HepG2 (cell line): ENCODE results near the gene PCNA. TPM values are rescaled to one million over a fixed set of nuclear protein-coding genes. Genes with fewer than 3 reads are reported as not detected.

Experiments
- ARHGAP35 ChIP-seq: sonication (generic); formaldehyde crosslinking; IDR thresholded peaks from 2 replicates; pipeline ENCODE4 v1.9.0; 2022; ENCODE audit warnings: mild to moderate bottlenecking, inconsistent platforms, moderate library complexity, missing genetic modification reagents, borderline replicate concordance
- CEBPG ChIP-seq: IDR thresholded peaks from 2 replicates; pipeline ENCODE4 v1.6.1; 2016
- DPF2 ChIP-seq: sonication (generic); formaldehyde crosslinking; IDR thresholded peaks from 2 replicates; pipeline ENCODE4 v1.4.0; 2020; ENCODE audit warnings: mild to moderate bottlenecking, low read depth, missing genetic modification reagents, borderline replicate concordance
- HNF4G ChIP-seq, 2 experiments: sonication (generic) in 1 of 2; formaldehyde crosslinking in 1 of 2; IDR thresholded peaks; 2 replicates each; pipeline versions ENCODE4 v1.4.0 to v1.6.1; 2011 to 2020; ENCODE audit warnings: borderline replicate concordance in 2 of 2, low read depth in 2 of 2, mild to moderate bottlenecking in 2 of 2, low read length in 1 of 2, missing genetic modification reagents in 1 of 2, moderate library complexity in 1 of 2
- KLF15 ChIP-seq: sonication (generic); formaldehyde crosslinking; IDR thresholded peaks from 2 replicates; pipeline ENCODE4 v1.8.1; 2023; ENCODE audit warnings: borderline replicate concordance, mild to moderate bottlenecking, inconsistent platforms, missing genetic modification reagents, mixed read lengths
- MBD4 ChIP-seq: IDR thresholded peaks from 2 replicates; pipeline ENCODE4 v1.6.1; 2012; ENCODE audit warnings: low read length, inconsistent platforms, borderline replicate concordance
- MEIS2 ChIP-seq: sonication (generic); formaldehyde crosslinking; IDR thresholded peaks from 2 replicates; pipeline ENCODE4 v1.9.0; 2021; ENCODE audit warnings: mild to moderate bottlenecking, missing genetic modification reagents
- PAWR ChIP-seq: sonication (generic); formaldehyde crosslinking; IDR thresholded peaks from 2 replicates; pipeline ENCODE4 v1.4.0; 2020; ENCODE audit warnings: missing genetic modification reagents, mild to moderate bottlenecking, borderline replicate concordance
- PHF21A ChIP-seq: sonication (generic); formaldehyde crosslinking; IDR thresholded peaks from 2 replicates; pipeline ENCODE4 v1.5.0; 2020; ENCODE audit warnings: mild to moderate bottlenecking, missing genetic modification reagents
- SP4 ChIP-seq: sonication (generic); formaldehyde crosslinking; IDR thresholded peaks from 2 replicates; pipeline ENCODE4 v1.8.1; 2023; ENCODE audit warnings: mild to moderate bottlenecking, missing genetic modification reagents
- SPEN ChIP-seq: sonication (generic); formaldehyde crosslinking; IDR thresholded peaks from 2 replicates; pipeline ENCODE4 v1.5.1; 2020; ENCODE audit warnings: low read depth, mild to moderate bottlenecking, missing genetic modification reagents
- ZFP90 ChIP-seq: sonication (generic); formaldehyde crosslinking; IDR thresholded peaks from 2 replicates; pipeline ENCODE4 v1.8.0; 2022; ENCODE audit warnings: missing genetic modification reagents, mild to moderate bottlenecking, inconsistent platforms, borderline replicate concordance
- ZNF225 ChIP-seq: sonication (generic); formaldehyde crosslinking; IDR thresholded peaks from 2 replicates; pipeline ENCODE4 v1.4.0; 2020; ENCODE audit warnings: mild to moderate bottlenecking, missing genetic modification reagents
- ZNF335 ChIP-seq: sonication (generic); formaldehyde crosslinking; IDR thresholded peaks from 2 replicates; pipeline ENCODE4 v1.4.0; 2020; ENCODE audit warnings: missing genetic modification reagents
- ZNF34 ChIP-seq: sonication (generic); formaldehyde crosslinking; IDR thresholded peaks from 2 replicates; pipeline ENCODE4 v1.4.0; 2020; ENCODE audit warnings: mild to moderate bottlenecking, missing genetic modification reagents, borderline replicate concordance
- ZNF83 ChIP-seq: sonication (generic); formaldehyde crosslinking; IDR thresholded peaks from 2 replicates; pipeline ENCODE4 v1.4.0; 2020; ENCODE audit warnings: missing genetic modification reagents, mild to moderate bottlenecking, borderline replicate concordance
- polyA plus RNA-seq, 8 experiments: library from polyadenylated mRNA; depleted of rRNA in 3 of 8; stranded (reverse) in 7 of 8; unstranded in 1 of 8; fragments of >200 nt; fragmentation: Illumina TruSeq in 4 of 8; extraction: Trizol in 4 of 8; gene quantifications; 2 replicates each; pipeline versions ENCODE4 v1.2.1 to v1.2.3, GENCODE V29; 2011 to 2016; ENCODE audit warnings: low read depth in 4 of 8, missing spikeins in 1 of 8, mixed read lengths in 1 of 8; ENCODE audit not compliant: insufficient read depth in 1 of 8
- total RNA-seq, 5 experiments: library from RNA; depleted of rRNA; stranded (reverse); fragments of >200 nt; fragmentation: Illumina TruSeq; extraction: Trizol; gene quantifications; 2 replicates each; pipeline ENCODE4 v1.2.3, GENCODE V29; 2016; ENCODE audit warnings: low read depth in 1 of 5
- TF ChIP-seq, protein P1 (sequence below): sonication (generic); formaldehyde crosslinking; IDR thresholded peaks from 2 replicates; pipeline ENCODE4 v1.5.0; 2020; ENCODE audit warnings: missing genetic modification reagents
- TF ChIP-seq, protein P2 (sequence below): IDR thresholded peaks from 2 replicates; pipeline ENCODE4 v1.6.1; 2016; ENCODE audit warnings: low read depth
- TF ChIP-seq, protein P3 (sequence below): sonication (generic); formaldehyde crosslinking; IDR thresholded peaks from 2 replicates; pipeline ENCODE4 v1.4.0; 2020; ENCODE audit warnings: missing genetic modification reagents, borderline replicate concordance
- TF ChIP-seq, protein P4 (sequence below): sonication (generic); formaldehyde crosslinking; IDR thresholded peaks from 2 replicates; pipeline ENCODE4 v1.5.1; 2020; ENCODE audit warnings: missing genetic modification reagents, mild to moderate bottlenecking, borderline replicate concordance
- TF ChIP-seq, protein P5 (sequence below): sonication (generic); formaldehyde crosslinking; IDR thresholded peaks from 2 replicates; pipeline ENCODE4; 2020; ENCODE audit warnings: missing genetic modification reagents, mild to moderate bottlenecking, borderline replicate concordance

The PCNA gene
- total and polyA plus RNA-seq, 2 of the 13 experiments (the other 11 are each of a cell fraction or from before 2014, with no cell fraction given), result 229 to 655 TPM

DNA sequence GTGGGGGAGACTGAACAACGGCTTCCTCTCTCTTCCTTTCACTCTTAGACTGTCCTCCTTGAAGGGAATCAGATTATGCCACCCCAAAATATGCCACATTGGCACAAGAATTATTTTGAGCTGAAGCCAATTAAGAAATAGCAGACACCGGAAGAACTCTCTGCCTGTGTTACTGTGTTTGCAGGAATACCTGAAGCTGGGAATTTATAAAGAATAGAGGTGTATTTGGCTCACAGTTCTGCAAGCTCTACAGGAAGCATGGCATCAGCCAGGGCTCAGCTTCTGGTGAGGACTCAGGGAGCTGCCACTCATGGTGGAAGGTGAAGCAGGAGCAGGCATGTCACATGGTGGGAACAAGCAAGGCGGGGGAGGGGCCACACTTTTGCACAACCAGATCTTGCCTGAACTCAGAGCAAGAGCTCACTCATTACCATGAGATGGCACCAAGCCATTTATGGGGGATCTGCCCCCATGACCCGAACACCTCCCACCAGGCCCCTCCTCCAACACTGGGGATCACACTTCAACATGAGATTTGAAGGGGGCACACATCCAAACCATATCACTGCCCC lies 46.0 kb downstream of the PCNA start (continued):
- TF ChIP-seq, protein P1, sequence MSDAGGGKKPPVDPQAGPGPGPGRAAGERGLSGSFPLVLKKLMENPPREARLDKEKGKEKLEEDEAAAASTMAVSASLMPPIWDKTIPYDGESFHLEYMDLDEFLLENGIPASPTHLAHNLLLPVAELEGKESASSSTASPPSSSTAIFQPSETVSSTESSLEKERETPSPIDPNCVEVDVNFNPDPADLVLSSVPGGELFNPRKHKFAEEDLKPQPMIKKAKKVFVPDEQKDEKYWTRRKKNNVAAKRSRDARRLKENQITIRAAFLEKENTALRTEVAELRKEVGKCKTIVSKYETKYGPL (CRISPR knock-in tag), result no peak
- TF ChIP-seq CEBPG (CRISPR knock-in tag) (0 out of 2 replicates have a peak, but pooled peaks have one; percentile 10), KLF15 (no peak), SPEN (no peak; the same call in 1 of the 2 replicates), SP4 (CRISPR knock-in tag) (no peak), PAWR (CRISPR knock-in tag) (no peak), ZNF34 (CRISPR knock-in tag) (no peak), ZNF335 (CRISPR knock-in tag) (no peak), MEIS2 (CRISPR knock-in tag) (no peak), ZNF83 (CRISPR knock-in tag) (no peak), PHF21A (CRISPR knock-in tag) (no peak), ZFP90 (no peak), ZNF225 (CRISPR knock-in tag) (no peak), DPF2 (CRISPR knock-in tag) (no peak), ARHGAP35 (no peak), MBD4 (no peak), HNF4G (IDR thresholded peaks at IDR 0.05; ENCODE audit: borderline replicate concordance, low read depth, low read length) (no peak), HNF4G (CRISPR knock-in tag; IDR thresholded peaks at IDR 0.05; ENCODE audit: borderline replicate concordance, low read depth) (no peak)
- TF ChIP-seq, protein P2, sequence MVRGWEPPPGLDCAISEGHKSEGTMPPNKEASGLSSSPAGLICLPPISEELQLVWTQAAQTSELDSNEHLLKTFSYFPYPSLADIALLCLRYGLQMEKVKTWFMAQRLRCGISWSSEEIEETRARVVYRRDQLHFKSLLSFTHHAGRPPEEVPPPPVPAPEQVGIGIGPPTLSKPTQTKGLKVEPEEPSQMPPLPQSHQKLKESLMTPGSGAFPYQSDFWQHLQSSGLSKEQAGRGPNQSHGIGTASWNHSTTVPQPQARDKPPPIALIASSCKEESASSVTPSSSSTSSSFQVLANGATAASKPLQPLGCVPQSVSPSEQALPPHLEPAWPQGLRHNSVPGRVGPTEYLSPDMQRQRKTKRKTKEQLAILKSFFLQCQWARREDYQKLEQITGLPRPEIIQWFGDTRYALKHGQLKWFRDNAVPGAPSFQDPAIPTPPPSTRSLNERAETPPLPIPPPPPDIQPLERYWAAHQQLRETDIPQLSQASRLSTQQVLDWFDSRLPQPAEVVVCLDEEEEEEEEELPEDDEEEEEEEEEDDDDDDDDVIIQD (CRISPR knock-in tag), result no peak
- TF ChIP-seq, protein P3, sequence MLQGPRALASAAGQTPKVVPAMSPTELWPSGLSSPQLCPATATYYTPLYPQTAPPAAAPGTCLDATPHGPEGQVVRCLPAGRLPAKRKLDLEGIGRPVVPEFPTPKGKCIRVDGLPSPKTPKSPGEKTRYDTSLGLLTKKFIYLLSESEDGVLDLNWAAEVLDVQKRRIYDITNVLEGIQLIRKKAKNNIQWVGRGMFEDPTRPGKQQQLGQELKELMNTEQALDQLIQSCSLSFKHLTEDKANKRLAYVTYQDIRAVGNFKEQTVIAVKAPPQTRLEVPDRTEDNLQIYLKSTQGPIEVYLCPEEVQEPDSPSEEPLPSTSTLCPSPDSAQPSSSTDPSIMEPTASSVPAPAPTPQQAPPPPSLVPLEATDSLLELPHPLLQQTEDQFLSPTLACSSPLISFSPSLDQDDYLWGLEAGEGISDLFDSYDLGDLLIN (CRISPR knock-in tag), result no peak
- TF ChIP-seq, protein P4, sequence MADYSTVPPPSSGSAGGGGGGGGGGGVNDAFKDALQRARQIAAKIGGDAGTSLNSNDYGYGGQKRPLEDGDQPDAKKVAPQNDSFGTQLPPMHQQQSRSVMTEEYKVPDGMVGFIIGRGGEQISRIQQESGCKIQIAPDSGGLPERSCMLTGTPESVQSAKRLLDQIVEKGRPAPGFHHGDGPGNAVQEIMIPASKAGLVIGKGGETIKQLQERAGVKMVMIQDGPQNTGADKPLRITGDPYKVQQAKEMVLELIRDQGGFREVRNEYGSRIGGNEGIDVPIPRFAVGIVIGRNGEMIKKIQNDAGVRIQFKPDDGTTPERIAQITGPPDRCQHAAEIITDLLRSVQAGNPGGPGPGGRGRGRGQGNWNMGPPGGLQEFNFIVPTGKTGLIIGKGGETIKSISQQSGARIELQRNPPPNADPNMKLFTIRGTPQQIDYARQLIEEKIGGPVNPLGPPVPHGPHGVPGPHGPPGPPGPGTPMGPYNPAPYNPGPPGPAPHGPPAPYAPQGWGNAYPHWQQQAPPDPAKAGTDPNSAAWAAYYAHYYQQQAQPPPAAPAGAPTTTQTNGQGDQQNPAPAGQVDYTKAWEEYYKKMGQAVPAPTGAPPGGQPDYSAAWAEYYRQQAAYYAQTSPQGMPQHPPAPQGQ (CRISPR knock-in tag), result no peak
- TF ChIP-seq, protein P5, sequence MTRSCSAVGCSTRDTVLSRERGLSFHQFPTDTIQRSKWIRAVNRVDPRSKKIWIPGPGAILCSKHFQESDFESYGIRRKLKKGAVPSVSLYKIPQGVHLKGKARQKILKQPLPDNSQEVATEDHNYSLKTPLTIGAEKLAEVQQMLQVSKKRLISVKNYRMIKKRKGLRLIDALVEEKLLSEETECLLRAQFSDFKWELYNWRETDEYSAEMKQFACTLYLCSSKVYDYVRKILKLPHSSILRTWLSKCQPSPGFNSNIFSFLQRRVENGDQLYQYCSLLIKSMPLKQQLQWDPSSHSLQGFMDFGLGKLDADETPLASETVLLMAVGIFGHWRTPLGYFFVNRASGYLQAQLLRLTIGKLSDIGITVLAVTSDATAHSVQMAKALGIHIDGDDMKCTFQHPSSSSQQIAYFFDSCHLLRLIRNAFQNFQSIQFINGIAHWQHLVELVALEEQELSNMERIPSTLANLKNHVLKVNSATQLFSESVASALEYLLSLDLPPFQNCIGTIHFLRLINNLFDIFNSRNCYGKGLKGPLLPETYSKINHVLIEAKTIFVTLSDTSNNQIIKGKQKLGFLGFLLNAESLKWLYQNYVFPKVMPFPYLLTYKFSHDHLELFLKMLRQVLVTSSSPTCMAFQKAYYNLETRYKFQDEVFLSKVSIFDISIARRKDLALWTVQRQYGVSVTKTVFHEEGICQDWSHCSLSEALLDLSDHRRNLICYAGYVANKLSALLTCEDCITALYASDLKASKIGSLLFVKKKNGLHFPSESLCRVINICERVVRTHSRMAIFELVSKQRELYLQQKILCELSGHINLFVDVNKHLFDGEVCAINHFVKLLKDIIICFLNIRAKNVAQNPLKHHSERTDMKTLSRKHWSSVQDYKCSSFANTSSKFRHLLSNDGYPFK (CRISPR knock-in tag), result no peak
